IMR-90 (cell line): ENCODE results near the gene GNE. TPM values are rescaled to one million over a fixed set of nuclear protein-coding genes. Genes with fewer than 3 reads are reported as not detected.
A peak's percentile ranks its signal among the peaks of the same experiment; 100 is the strongest.

Experiments used
- ATAC-seq: fragments of 200-7000 bp; cut with Tn5 transposase; 2 replicates; pipeline ENCODE4 v1.9.1; 2020; ENCODE audit warnings: low read depth, mild to moderate bottlenecking, moderate library complexity
- BruUV-seq: library from RNA; stranded (reverse); fragments of 400-500 nt; replicated peaks from 2 replicates; lab custom pipeline; 2021; lab: Mats Ljungman, UMichigan
- CTCF ChIA-PET: fragments of 300-600 bp; formaldehyde crosslinking; extraction: SDS; loops from one replicate; lab custom pipeline; 2021; ENCODE audit warnings: antibody characterized with exemption; lab: Yijun Ruan, JAX
- POLR2A ChIA-PET: fragments of 300-600 bp; sonication (Branson Sonifier 250); formaldehyde crosslinking; loops from one replicate; lab custom pipeline; 2022; ENCODE audit warnings: antibody characterized with exemption; ENCODE audit not compliant: unreplicated experiment; lab: Charles Lee
- DNase-seq: peaks from one replicate; pipeline ENCODE4 v3.0.0; 2013
- H2AFZ ChIP-seq: replicated peaks from 2 replicates; pipeline ENCODE3; 2013; ENCODE audit warnings: low read length, mild to moderate bottlenecking; ENCODE audit not compliant: poor library complexity
- H2AK5ac ChIP-seq: 2 replicates; pipeline ENCODE4 v1.6.1; 2013; ENCODE audit warnings: low read depth, low read length, inconsistent platforms
- H2AK9ac ChIP-seq: replicated peaks from 2 replicates; pipeline ENCODE3; 2013; ENCODE audit warnings: mild to moderate bottlenecking, low read depth, low read length, moderate library complexity; ENCODE audit not compliant: poor library complexity
- H2BK120ac ChIP-seq: 2 replicates; pipeline ENCODE4 v1.6.1; 2013; ENCODE audit warnings: low read depth, low read length, inconsistent platforms
- H2BK15ac ChIP-seq: 3 replicates; pipeline ENCODE4 v1.6.1; 2013; ENCODE audit warnings: low read depth, low read length, inconsistent platforms
- H2BK20ac ChIP-seq: 2 replicates; pipeline ENCODE4 v1.6.1; 2013; ENCODE audit warnings: low read depth, mild to moderate bottlenecking, inconsistent platforms, low read length, moderate library complexity
- H2BK5ac ChIP-seq: 2 replicates; pipeline ENCODE4 v1.6.1; 2013; ENCODE audit warnings: mild to moderate bottlenecking, low read depth, low read length, inconsistent platforms; ENCODE audit not compliant: poor library complexity, severe bottlenecking
- H3K14ac ChIP-seq: replicated peaks from 2 replicates; pipeline ENCODE4 v1.6.1; 2013; ENCODE audit warnings: low read depth, low read length, inconsistent platforms
- H3K18ac ChIP-seq: 2 replicates; pipeline ENCODE4 v1.6.1; 2013; ENCODE audit warnings: low read depth, low read length, control low read depth
- H3K23ac ChIP-seq: 2 replicates; pipeline ENCODE4 v1.6.1; 2013; ENCODE audit warnings: low read depth, low read length, inconsistent platforms
- H3K27ac ChIP-seq: 2 replicates; pipeline ENCODE4 v1.5.1; 2013; ENCODE audit warnings: mild to moderate bottlenecking, control low read depth, low read length; ENCODE audit not compliant: insufficient read depth
- H3K27me3 ChIP-seq: 2 replicates; pipeline ENCODE4 v1.6.1; 2013; ENCODE audit warnings: low read length; ENCODE audit not compliant: control insufficient read depth, insufficient read depth
- H3K36me3 ChIP-seq: 2 replicates; pipeline ENCODE4 v1.6.1; 2013; ENCODE audit warnings: low read length, mixed read lengths; ENCODE audit not compliant: control insufficient read depth, insufficient read depth
- H3K4ac ChIP-seq: 2 replicates; pipeline ENCODE4 v1.6.1; 2013; ENCODE audit warnings: low read depth, low read length, inconsistent platforms
- H3K4me1 ChIP-seq: 2 replicates; pipeline ENCODE4 v1.6.1; 2013; ENCODE audit warnings: low read length, mixed read lengths; ENCODE audit not compliant: control insufficient read depth, insufficient read depth
- H3K4me2 ChIP-seq: 2 replicates; pipeline ENCODE4 v1.6.1; 2013; ENCODE audit warnings: low read depth, mild to moderate bottlenecking, control low read depth, low read length, moderate library complexity
- H3K4me3 ChIP-seq: 2 replicates; pipeline ENCODE4 v1.5.1; 2013; ENCODE audit warnings: low read depth, mild to moderate bottlenecking, control low read depth, low read length, moderate library complexity; ENCODE audit not compliant: insufficient read depth
- H3K56ac ChIP-seq: 2 replicates; pipeline ENCODE4 v1.6.1; 2013; ENCODE audit warnings: low read length, inconsistent platforms; ENCODE audit not compliant: insufficient read depth; ENCODE audit errors: extremely low read depth
- H3K79me1 ChIP-seq, 2 experiments: 2 replicates each; pipeline ENCODE4 v1.6.1; 2013; ENCODE audit warnings: low read length in 2 of 2, inconsistent platforms in 1 of 2, low read depth in 1 of 2
- H3K9ac ChIP-seq: 2 replicates; pipeline ENCODE4 v1.6.1; 2013; ENCODE audit warnings: low read depth, low read length, control low read depth
- H3K9me1 ChIP-seq: 2 replicates; pipeline ENCODE4 v1.6.1; 2013; ENCODE audit warnings: low read length, inconsistent platforms; ENCODE audit not compliant: insufficient read depth
- H3K9me3 ChIP-seq: 2 replicates; pipeline ENCODE4 v1.6.1; 2013; ENCODE audit warnings: low read length; ENCODE audit not compliant: control insufficient read depth, insufficient read depth
- H4K20me1 ChIP-seq: 2 replicates; pipeline ENCODE4 v1.6.1; 2013; ENCODE audit warnings: low read length, inconsistent platforms; ENCODE audit not compliant: insufficient read depth
- H4K5ac ChIP-seq: 2 replicates; pipeline ENCODE4 v1.6.1; 2013; ENCODE audit warnings: mild to moderate bottlenecking, low read depth, low read length, control low read depth
- H4K8ac ChIP-seq, 2 experiments: 2 replicates each; pipeline ENCODE4 v1.6.1; 2013; ENCODE audit warnings: low read depth in 2 of 2, low read length in 2 of 2, control low read depth in 1 of 2, inconsistent platforms in 1 of 2
- H4K91ac ChIP-seq: 2 replicates; pipeline ENCODE4 v1.6.1; 2013; ENCODE audit warnings: low read depth, low read length, inconsistent platforms; ENCODE audit not compliant: insufficient read depth
- BHLHE40 ChIP-seq: fragments of 150-350 bp; IDR thresholded peaks from 2 replicates; pipeline ENCODE4 v1.6.1; 2016; ENCODE audit warnings: mild to moderate bottlenecking, low read depth, low read length
- CEBPB ChIP-seq: IDR thresholded peaks from 2 replicates; pipeline ENCODE4 v1.6.1; 2012; ENCODE audit warnings: low read depth, low read length, improper control_type of control experiment
- MXI1 ChIP-seq: IDR thresholded peaks from 2 replicates; pipeline ENCODE4 v1.6.1; 2012; ENCODE audit warnings: low read depth, mild to moderate bottlenecking, low read length, moderate library complexity, borderline replicate concordance
- NFE2L2 ChIP-seq: fragments of 150-350 bp; IDR thresholded peaks from 2 replicates; pipeline ENCODE4 v1.6.1; 2016; ENCODE audit warnings: low read depth, mild to moderate bottlenecking, low read length
- SMC3 ChIP-seq: fragments of 150-350 bp; IDR thresholded peaks from 2 replicates; pipeline ENCODE4 v1.6.1; 2016; ENCODE audit warnings: low read depth, mild to moderate bottlenecking, antibody characterized with exemption, low read length, moderate library complexity
- WGBS, 2 experiments: methylation state at CpG; one replicate each; pipeline versions ENCODE4 v1.1.5 to v1.1.7; 2013; ENCODE audit warnings: missing lambda C conversion rate in 2 of 2; ENCODE audit not compliant: insufficient read length in 1 of 2; ENCODE audit errors: extremely low coverage in 2 of 2; 5-methylcytosine and 5-hydroxymethylcytosine counted together
- dilution Hi-C: fragments of 300-500 bp; cut with HindIII; formaldehyde crosslinking; loops from one replicate; pipeline ENCODE4 v1.14.3; 2018; ENCODE audit warnings: low sequenced_read_pairs; ENCODE audit not compliant: unreplicated experiment
- in situ Hi-C: fragments of 300-500 bp; cut with MboI; formaldehyde crosslinking; loops from 3 replicates; pipeline ENCODE4 v1.14.3; 2019; ENCODE audit warnings: low sequenced_read_pairs, inconsistent platforms, mixed read lengths
- intact Hi-C: fragments of 100-400 bp; cut with micrococcal nuclease; formaldehyde crosslinking; loops from 2 replicates; pipeline ENCODE4 v1.10.0; 2022
- polyA plus RNA-seq, 3 experiments: library from polyadenylated mRNA; depleted of rRNA; stranded (reverse); fragments of >200 nt; gene quantifications; 2 replicates each; pipeline ENCODE4 v1.2.3, GENCODE V29; 2012; ENCODE audit warnings: low replicate concordance in 1 of 3
- total RNA-seq: library from RNA; depleted of rRNA; stranded (reverse); fragments of >200 nt; gene quantifications from 2 replicates; pipeline ENCODE4 v1.2.3, GENCODE V29; 2012
- TF ChIP-seq, protein P1 (sequence below): conservative IDR thresholded peaks from 2 replicates; pipeline ENCODE4 v1.5.1; 2012; ENCODE audit warnings: mild to moderate bottlenecking, low read depth, low read length, improper control_type of control experiment

Gene GNE
- total and polyA plus RNA-seq, 2 of the 4 experiments (the other 2 are of a cell fraction) = 11.7 to 34.1 TPM

DNA sequence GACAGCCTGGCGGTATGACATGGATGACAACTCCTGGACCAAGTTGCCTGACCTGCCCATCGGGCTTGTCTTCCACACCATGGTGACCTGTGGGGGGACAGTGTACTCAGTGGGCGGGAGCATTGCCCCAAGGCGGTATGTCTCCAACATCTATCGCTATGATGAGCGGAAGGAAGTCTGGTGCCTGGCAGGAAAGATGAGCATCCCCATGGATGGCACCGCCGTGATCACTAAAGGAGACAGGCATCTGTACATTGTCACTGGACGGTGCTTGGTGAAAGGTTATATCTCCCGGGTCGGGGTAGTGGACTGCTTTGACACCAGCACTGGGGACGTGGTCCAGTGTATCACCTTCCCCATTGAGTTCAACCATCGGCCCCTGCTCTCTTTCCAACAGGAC is 87.7 kb downstream of the GNE start:
- no peaks in the 10 kb centered on the region for H3K9me3 ChIP-seq
- H2BK5ac ChIP-seq = no peak overlapping the region
- DNase-seq = no peak
- no peaks in the 10 kb centered on the region for H3K79me1 ChIP-seq
- no peak overlapping the region for H3K27ac ChIP-seq
- dilution Hi-C loops (no loop called here), intact Hi-C loops (no loop called here), in situ Hi-C loops (loop anchor here (10.0 kb wide), 1 partner anchor 206 kb away; no protein-coding TSS in a partner anchor)
- no peak overlapping the region for H3K4me2 ChIP-seq
- CTCF ChIA-PET = no interaction called here
- TF ChIP-seq SMC3 (no peak), CEBPB (no peak), MXI1 (no peak), BHLHE40 (no peak), NFE2L2 (no peak)
- TF ChIP-seq, protein P1, sequence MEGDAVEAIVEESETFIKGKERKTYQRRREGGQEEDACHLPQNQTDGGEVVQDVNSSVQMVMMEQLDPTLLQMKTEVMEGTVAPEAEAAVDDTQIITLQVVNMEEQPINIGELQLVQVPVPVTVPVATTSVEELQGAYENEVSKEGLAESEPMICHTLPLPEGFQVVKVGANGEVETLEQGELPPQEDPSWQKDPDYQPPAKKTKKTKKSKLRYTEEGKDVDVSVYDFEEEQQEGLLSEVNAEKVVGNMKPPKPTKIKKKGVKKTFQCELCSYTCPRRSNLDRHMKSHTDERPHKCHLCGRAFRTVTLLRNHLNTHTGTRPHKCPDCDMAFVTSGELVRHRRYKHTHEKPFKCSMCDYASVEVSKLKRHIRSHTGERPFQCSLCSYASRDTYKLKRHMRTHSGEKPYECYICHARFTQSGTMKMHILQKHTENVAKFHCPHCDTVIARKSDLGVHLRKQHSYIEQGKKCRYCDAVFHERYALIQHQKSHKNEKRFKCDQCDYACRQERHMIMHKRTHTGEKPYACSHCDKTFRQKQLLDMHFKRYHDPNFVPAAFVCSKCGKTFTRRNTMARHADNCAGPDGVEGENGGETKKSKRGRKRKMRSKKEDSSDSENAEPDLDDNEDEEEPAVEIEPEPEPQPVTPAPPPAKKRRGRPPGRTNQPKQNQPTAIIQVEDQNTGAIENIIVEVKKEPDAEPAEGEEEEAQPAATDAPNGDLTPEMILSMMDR = no peak
- H3K18ac ChIP-seq = no peak overlapping the region
- no peak overlapping the region for H2BK15ac ChIP-seq
- POLR2A ChIA-PET = no interaction called here
- H3K14ac ChIP-seq = no peak overlapping the region
- H2BK120ac ChIP-seq = no peak overlapping the region
- no peak overlapping the region for H4K5ac ChIP-seq
- 100% methylated on average over 9 of the region's 13 CpGs; no CpG with 5 or more reads in 1 of the 2 experiments for WGBS, 2 experiments
- H4K91ac ChIP-seq = no peak overlapping the region
- no peak overlapping the region for H3K56ac ChIP-seq
- no peak overlapping the region for H2AK9ac ChIP-seq
- no peak overlapping the region for H4K8ac ChIP-seq
- no peak overlapping the region for H3K9ac ChIP-seq
- H4K20me1 ChIP-seq = no peaks in the 10 kb centered on the region
- 0 out of 2 replicates have a peak overlapping the region, but pooled peaks have one; percentile 38 for H2AK5ac ChIP-seq
- no peaks in the 10 kb centered on the region; the same call in 1 of the 2 replicates for H3K27me3 ChIP-seq
- no TSS peak for BruUV-seq
- H3K4ac ChIP-seq = no peak overlapping the region
- no peak overlapping the region for H3K23ac ChIP-seq
- no peak overlapping the region for H2BK20ac ChIP-seq
- H3K4me1 ChIP-seq = peaks cover 5% of the 10 kb centered on the region
- H2AFZ ChIP-seq = no peak overlapping the region
- H3K4me3 ChIP-seq = no peak overlapping the region
- no peaks in the 10 kb centered on the region for H3K36me3 ChIP-seq
- no peak for ATAC-seq
- H3K9me1 ChIP-seq = no peaks in the 10 kb centered on the region
